Loucy (cell line): ENCODE measurements around the gene NHERF1.
A peak's percentile ranks its signal among the peaks of the same experiment; 100 is the strongest.

Source experiments
- H2AFZ ChIP-seq: fragments of 200-600 bp; sonication (generic); 2 replicates; pipeline ENCODE4 v1.6.0; 2016; ENCODE audit warnings: antibody characterized with exemption, mild to moderate bottlenecking, low read length, moderate library complexity
- H3F3A ChIP-seq: fragments of 200-600 bp; 2 replicates; pipeline ENCODE4 v1.6.0; 2016; ENCODE audit warnings: antibody characterized with exemption, low read depth, mild to moderate bottlenecking
- H3K27me3 ChIP-seq: fragments of 200-600 bp; sonication (generic); 2 replicates; pipeline ENCODE4 v1.6.1; 2014; ENCODE audit warnings: low read length, mild to moderate bottlenecking; ENCODE audit not compliant: insufficient read depth, poor library complexity, severe bottlenecking
- H3K36me3 ChIP-seq: fragments of 200-600 bp; sonication (generic); 2 replicates; pipeline ENCODE4 v1.6.1; 2016; ENCODE audit warnings: low read length; ENCODE audit not compliant: insufficient read depth
- H3K4me1 ChIP-seq: fragments of 200-600 bp; sonication (generic); 2 replicates; pipeline ENCODE4 v1.5.1; 2014; ENCODE audit warnings: low read length, mild to moderate bottlenecking; ENCODE audit not compliant: insufficient read depth, poor library complexity, severe bottlenecking
- H3K4me2 ChIP-seq: fragments of 200-600 bp; sonication (generic); 2 replicates; pipeline ENCODE4 v1.6.0; 2014; ENCODE audit warnings: antibody characterized with exemption, low read length, low read depth, mild to moderate bottlenecking; ENCODE audit not compliant: poor library complexity, severe bottlenecking
- H3K4me3 ChIP-seq: fragments of 200-600 bp; sonication (generic); 2 replicates; pipeline ENCODE4 v1.5.1; 2014; ENCODE audit warnings: low read length, mild to moderate bottlenecking, mixed read lengths; ENCODE audit not compliant: poor library complexity, severe bottlenecking
- H3K79me2 ChIP-seq: fragments of 200-600 bp; sonication (generic); 2 replicates; pipeline ENCODE4 v1.6.1; 2014; ENCODE audit warnings: low read length; ENCODE audit not compliant: insufficient read depth
- H3K9ac ChIP-seq: fragments of 200-600 bp; sonication (generic); 2 replicates; pipeline ENCODE4 v1.6.0; 2014; ENCODE audit warnings: mild to moderate bottlenecking, low read depth, low read length, moderate library complexity; ENCODE audit not compliant: poor library complexity, severe bottlenecking
- H3K9me2 ChIP-seq: fragments of 200-600 bp; sonication (generic); replicated peaks from 2 replicates; pipeline ENCODE4 v1.6.1; 2016; ENCODE audit warnings: low read depth, low read length, mixed read lengths
- H3K9me3 ChIP-seq: fragments of 200-600 bp; sonication (generic); 2 replicates; pipeline ENCODE4 v1.6.1; 2014; ENCODE audit warnings: mild to moderate bottlenecking, antibody characterized with exemption, low read length, low read depth; ENCODE audit not compliant: insufficient read depth
- H4K20me1 ChIP-seq: fragments of 200-600 bp; sonication (generic); 2 replicates; pipeline ENCODE4 v1.6.0; 2014; ENCODE audit warnings: antibody characterized with exemption, low read length, mild to moderate bottlenecking; ENCODE audit not compliant: insufficient read depth, poor library complexity, severe bottlenecking
- CTCF ChIP-seq: fragments of 200-600 bp; sonication (generic); conservative IDR thresholded peaks from 2 replicates; pipeline ENCODE4 v1.5.1; 2014; ENCODE audit warnings: mild to moderate bottlenecking, antibody characterized with exemption, low read length
- EZH2phosphoT487 ChIP-seq: fragments of 200-600 bp; IDR thresholded peaks from 2 replicates; pipeline ENCODE4 v1.6.1; 2018; ENCODE audit warnings: antibody characterized with exemption, mild to moderate bottlenecking, moderate library complexity, borderline replicate concordance

Gene NHERF1

DNA sequence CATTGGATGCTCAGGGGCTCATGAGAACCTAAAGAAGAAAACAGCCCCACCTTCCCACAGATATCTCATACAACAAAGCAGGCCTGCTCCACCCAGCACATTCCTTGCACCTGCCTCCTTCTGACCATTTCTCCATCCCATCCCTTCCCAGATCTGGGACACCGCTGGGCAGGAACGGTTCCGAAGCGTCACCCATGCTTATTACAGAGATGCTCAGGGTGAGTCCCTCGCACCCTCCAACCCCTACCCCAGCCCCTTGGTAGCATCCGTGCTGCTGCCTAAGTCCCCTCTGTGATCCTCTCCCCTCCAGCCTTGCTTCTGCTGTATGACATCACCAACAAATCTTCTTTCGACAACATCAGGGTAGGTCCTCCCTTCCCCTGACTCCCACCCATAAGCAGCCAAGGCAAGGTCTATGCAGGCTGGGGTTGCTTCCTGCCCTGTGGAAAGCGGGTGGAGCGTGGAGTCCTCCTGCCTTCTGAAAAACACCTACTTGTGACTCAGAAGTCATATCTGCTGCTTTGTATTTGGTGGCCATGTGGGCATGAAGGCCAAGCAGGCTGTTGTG is 5.4 kb upstream of the NHERF1 start:
- Histone ChIP-seq H3K9ac (peak overlapping the region; percentile 72), H2AFZ (no peak overlapping the region), H3K4me2 (peak overlapping the region; percentile 78), H3K4me1 (peaks cover 86% of the 10 kb centered on the region), H3K9me2 (no peaks in the 10 kb centered on the region), H3K79me2 (peaks cover 64% of the 10 kb centered on the region), H4K20me1 (peaks cover 4% of the 10 kb centered on the region), H3K36me3 (no peaks in the 10 kb centered on the region), H3K9me3 (no peaks in the 10 kb centered on the region), H3K4me3 (peak overlapping the region; percentile 62), H3K27me3 (no peaks in the 10 kb centered on the region), H3F3A (peaks cover 23% of the 10 kb centered on the region; the same call in 1 of the 2 replicates)
- TF ChIP-seq EZH2phosphoT487 = no peak

DNA sequence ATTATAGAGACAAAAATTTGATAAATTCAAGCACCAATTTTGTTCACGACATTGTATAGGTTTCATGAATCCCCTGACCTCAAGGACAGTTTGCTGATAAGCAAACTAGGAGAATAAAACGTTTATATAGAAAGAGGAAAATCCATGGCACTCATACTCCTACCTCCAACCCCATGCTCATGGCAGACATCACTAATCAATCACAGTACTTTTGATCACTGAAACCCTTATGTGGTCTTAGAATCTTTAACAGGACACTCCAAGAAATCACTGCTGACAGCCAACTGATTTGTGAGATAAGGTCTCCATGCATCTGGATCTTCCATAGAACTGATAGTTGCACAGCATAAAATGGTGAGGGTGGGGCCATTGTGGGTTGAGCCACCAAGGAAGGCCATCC is 4.7 kb upstream of the NHERF1 start:
- peak overlapping the region; percentile 72 for H3K9ac ChIP-seq
- peaks cover 84% of the 10 kb centered on the region for H3K4me1 ChIP-seq
- H3K9me2 ChIP-seq = no peaks in the 10 kb centered on the region
- peak overlapping the region; percentile 78 for H3K4me2 ChIP-seq
- peak overlapping the region; percentile 37 for H3K4me3 ChIP-seq
- H3K27me3 ChIP-seq = peaks cover 2% of the 10 kb centered on the region
- peaks cover 67% of the 10 kb centered on the region for H3K79me2 ChIP-seq
- H2AFZ ChIP-seq = no peak overlapping the region
- H3F3A ChIP-seq = peaks cover 23% of the 10 kb centered on the region; the same call in 1 of the 2 replicates
- H4K20me1 ChIP-seq = peaks cover 7% of the 10 kb centered on the region
- no peaks in the 10 kb centered on the region for H3K9me3 ChIP-seq
- no peak for TF ChIP-seq EZH2phosphoT487
- TF ChIP-seq CTCF = no peak
- H3K36me3 ChIP-seq = no peaks in the 10 kb centered on the region

GRCh38 chr17:74744349-74744713 is 4.1 kb upstream of the NHERF1 start:
- Histone ChIP-seq H2AFZ (no peak overlapping the region), H3K4me1 (peaks cover 78% of the 10 kb centered on the region), H3K9me3 (no peaks in the 10 kb centered on the region), H3K27me3 (peaks cover 7% of the 10 kb centered on the region), H3K79me2 (peaks cover 67% of the 10 kb centered on the region), H4K20me1 (peaks cover 12% of the 10 kb centered on the region), H3K4me2 (peak overlapping the region; percentile 78), H3K4me3 (peak overlapping the region; percentile 37), H3K9ac (peak overlapping the region; percentile 49), H3F3A (peaks cover 21% of the 10 kb centered on the region; the same call in 1 of the 2 replicates), H3K36me3 (no peaks in the 10 kb centered on the region), H3K9me2 (no peaks in the 10 kb centered on the region)
- TF ChIP-seq EZH2phosphoT487 = no peak
- TF ChIP-seq CTCF = no peak
